HG02840 (cell line): ENCODE results near the gene LRRC4B.

Source experiments
- ATAC-seq: cut with Tn5 transposase; IDR thresholded peaks from one replicate; pipeline ENCODE4 v1.9.1; 2021; ENCODE audit warnings: mild to moderate bottlenecking, moderate library complexity, moderate number of reproducible peaks; ENCODE audit not compliant: unreplicated experiment, low FRiP score

LRRC4B gene

DNA sequence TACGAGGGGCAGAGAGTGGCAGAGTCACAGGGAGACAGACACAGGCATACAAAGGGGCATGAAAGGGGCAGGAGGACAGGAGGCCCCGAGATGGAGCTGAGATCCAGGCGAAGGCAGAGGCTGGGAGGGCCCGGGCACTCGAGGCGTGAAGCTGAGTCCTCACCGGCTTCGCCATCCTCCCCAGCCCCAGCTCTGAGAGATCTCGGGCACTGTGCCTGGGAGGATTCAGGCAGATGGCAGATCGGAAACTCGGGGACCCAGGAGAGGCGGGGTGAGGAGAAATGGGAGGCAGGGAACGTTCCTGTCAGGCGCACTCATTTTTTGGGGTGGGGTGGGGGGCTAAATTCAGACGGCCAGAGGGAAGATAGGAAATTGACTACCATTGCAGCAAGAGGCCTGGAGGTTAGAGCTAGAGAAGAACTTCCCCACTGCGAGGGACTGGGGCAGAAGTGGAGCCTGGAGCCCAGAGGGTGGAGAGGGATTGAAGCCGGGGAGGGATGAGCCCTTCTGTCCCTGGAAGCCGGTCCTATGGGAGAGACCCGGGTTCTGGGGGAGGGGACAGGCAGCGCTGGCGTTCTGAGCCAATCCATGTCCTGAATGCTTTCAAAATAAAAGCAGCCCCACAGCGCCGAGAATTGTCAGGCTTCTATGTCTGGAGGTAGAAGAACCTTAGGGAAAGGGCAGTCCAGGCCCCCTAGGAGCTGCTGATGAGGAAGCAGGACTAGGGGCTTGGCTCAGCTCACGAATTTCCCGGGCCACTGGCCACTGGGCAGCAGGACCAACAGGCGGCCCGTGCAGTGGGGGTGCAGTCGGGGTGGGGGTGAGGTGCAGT lies 12.6 kb downstream of the LRRC4B start:
- ATAC-seq, result no peak

DNA sequence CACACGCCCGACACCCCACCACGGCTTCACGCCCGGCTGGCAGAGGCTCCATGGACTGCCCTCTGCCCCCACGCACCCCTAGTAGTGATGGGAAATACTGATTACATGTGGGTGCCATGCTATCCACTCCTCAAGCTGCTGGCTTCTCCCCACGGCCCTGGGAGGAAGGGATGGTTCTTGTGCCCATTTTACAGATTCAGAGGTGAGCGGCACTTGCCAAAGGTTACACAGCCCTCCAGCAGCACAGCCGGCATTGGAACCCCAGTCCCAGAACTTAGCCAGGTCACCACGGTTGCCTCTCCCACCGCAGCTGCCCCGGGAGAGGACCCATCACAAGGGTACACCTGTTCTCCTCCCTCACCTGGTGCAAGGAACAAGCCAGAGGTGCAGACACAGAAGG lies 13.2 kb downstream of the LRRC4B start:
- no peak for ATAC-seq

DNA sequence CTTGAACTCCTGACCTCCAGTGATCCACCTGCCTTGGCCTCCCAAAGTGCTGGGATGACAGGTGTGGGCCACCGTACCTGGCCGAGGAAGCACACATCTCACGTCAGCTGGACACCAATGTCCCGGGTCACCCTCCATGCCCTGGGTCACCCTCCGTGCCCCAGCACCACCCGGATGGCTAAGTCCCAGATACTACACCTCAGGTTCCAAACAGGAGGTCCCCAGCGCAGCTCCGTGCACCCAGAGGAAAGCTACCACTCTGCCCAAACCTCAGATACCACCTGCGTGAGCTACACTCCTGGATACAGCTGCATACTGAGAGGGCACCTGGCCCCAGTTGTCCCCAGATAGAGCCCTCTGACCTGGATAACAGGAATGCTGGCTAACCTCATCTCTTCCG lies 14.0 kb downstream of the LRRC4B start:
- no peak for ATAC-seq

DNA sequence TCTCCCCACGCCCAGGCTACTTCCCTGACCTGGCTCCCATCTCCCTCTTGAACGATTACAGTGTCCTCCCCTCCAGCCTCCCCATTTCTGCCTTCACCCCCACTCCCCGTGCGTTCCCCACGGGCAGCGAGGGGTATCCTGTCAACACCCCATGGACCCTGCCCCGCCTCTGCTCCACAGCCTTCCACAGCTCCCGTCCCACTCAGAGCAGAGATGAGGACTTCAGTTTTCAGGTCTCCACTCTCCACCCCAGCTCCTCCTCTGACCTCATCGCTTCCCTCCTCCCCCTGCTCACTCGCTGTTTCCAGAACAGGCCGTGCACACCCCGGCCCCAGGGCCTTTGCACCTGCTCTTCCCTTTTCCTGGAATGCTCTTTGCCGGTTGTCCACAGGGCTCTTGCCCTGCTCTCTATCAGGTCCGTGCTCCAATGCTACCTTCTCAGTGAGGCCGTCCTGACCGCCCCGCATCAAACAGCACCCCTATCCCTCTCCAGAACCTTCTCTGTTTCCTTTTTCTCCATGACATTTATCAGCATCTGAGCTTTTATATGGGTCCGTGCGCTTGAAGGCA lies 15.0 kb downstream of the LRRC4B start:
- ATAC-seq, result no peak

DNA sequence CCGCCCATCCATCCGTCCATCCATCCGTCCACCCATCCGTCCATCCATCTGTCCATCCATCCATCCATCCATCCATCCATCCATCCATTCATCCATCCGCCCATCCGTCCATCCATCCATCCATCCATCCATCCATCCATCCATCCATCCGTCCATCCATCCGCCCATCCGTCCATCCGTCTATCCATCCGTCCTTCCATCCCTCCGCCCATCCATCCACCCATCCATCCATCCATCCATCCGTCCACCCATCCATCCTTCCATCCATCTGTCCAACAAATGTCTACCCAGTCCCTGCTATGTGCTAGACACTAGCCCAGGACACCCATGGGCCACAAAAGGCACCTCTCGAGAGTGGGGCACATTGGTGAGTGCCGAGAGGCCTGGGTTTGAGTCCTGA lies 15.7 kb downstream of the LRRC4B start:
- no peak for ATAC-seq

DNA sequence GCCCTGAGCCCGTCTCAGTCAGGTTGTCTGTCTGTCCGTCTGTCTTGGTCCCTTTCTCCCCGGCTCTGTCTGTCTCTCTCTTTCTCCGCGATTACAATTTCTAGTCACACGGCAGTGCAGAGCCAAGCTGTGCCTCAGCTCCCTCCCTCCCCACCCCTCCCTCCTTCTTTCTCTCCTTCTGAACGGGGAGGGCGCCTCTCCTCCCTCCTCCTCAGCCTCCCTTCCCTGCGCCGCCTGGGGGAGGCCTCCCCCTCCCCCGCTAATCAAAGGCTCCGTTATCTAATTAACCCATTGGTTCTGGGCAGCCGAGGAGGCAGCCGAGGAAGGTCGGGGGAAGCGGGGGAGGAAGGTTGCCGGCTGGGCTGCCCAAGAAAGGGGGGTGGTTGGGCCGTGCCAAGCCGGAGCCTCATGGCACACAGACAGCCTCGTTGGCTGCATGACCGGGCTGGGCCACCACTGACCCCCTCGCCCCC lies 16.5 kb downstream of the LRRC4B start:
- ATAC-seq, result no peak

DNA sequence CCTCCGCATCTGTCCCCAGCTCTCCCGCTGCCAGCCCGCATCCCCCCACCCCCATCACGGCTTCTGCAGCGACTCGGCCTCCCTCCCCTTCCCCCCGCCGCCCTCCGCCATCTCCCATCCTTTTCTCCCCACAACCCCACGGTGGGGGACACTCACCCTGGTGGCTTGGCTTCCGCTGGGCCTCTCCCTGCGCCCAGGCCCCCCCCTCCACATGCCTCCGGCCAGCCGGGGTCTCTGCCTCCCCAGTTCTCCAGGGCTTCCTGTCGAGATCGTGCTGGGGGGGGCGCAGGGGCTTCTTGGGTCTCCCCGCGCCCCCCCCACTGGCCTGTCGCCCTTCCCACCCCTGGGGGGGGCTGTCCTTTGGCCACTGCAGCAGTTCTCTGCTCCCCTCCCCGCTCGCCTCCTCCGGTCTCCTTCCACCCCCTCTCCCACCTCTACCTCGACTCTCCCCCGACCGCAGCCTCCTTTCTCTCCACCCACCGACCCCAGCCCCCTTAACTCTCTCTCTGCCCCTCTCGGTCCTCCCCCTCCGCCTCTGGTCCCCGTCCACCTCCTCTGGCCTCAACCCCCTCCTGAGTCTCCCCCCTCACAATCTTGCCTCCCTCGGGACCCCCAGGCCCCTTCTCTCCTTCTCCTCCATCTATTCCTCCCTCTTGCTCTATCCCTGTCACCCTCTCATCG lies 17.1 kb downstream of the LRRC4B start:
- no peak for ATAC-seq

DNA sequence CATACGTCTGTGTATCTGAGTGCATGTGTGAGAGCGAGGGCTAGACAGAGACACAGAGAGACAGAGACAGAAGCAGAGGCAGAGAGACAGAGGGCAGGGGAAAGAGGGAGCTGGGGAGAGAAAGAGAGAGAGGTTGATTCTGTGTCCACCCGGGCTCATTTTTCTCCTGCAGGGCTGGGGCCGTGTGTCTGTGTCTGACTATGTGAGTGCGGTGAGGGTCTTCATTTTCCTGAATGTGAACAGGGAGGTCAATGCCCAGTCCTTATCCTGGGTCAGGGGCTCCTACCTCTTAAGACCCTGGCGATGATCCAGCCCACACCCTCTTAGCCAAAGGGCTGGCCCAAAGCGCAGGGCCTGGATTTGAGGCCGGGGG lies 17.7 kb downstream of the LRRC4B start:
- ATAC-seq, result no peak

DNA sequence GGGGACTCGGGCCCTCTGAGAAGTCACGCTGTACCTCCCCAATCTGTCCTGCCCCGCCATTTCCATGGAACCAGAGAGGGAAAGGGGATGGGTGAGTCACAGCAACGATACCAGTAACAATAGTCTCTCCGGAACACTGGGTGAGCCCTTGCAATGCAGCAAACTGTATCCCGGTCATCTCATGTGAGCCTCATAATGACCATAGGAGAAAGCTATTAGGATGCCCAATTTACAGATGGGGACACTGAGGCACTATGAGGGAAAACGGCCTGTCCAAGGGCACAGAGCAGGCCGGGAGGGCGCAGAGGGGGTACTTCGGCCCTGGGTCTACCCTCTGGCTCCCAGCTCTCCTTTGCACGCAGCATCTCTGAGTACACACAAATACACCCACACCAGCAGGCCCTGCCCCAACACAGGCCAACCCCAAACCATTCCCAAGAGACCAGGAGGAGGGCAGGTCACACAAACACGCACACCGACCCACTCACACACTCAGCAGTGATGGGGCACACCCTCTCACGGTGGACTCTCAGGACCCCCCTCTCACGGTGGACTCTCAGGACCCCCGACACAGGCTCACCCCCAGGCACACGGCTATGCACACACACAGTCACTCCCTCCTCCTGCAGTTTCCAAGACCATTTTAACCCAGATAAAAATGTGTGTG lies 18.2 kb downstream of the LRRC4B start:
- ATAC-seq, result no peak

DNA sequence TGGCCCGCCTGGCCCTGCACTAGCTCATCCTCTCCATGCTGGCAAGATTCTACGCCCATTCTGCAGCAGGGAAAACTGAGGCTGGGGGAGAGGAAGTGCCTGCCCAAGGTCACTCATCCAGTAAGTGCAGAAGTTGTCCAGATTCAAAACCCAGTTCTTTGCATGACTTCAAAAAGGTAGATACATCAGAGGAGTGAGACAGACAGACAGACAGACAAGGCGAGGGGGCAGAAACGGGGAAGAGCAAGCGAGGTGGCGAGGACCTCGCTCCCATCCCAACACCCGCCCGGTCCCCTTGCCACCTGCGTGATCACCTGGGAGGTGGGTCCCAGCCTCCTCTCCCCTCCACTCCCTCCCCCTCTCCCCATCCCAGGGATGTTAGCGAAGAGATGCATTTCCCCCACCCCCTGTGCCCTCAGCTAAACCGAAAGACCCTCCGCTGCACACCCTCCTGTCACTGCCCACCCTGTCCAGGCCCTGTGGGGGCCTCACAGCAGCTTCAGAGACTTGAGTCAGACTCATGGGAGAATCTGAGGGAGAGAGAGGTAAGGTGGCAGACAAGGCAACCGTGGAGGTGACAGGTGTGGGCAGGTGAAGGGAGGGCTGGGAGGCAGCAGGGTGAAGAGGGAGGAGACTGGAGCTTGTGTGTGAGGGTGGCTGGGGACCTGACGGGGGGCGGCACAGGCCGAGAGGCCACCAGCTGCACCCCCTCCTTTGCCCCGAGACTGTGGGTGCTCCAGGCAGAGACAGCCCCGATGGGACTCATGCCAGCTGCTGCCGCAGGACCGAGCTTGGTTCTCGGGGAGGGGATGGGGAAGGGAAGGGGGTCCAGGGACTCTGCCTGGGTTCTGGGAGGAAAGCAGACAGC lies 18.9 kb downstream of the LRRC4B start:
- no peak for ATAC-seq

DNA sequence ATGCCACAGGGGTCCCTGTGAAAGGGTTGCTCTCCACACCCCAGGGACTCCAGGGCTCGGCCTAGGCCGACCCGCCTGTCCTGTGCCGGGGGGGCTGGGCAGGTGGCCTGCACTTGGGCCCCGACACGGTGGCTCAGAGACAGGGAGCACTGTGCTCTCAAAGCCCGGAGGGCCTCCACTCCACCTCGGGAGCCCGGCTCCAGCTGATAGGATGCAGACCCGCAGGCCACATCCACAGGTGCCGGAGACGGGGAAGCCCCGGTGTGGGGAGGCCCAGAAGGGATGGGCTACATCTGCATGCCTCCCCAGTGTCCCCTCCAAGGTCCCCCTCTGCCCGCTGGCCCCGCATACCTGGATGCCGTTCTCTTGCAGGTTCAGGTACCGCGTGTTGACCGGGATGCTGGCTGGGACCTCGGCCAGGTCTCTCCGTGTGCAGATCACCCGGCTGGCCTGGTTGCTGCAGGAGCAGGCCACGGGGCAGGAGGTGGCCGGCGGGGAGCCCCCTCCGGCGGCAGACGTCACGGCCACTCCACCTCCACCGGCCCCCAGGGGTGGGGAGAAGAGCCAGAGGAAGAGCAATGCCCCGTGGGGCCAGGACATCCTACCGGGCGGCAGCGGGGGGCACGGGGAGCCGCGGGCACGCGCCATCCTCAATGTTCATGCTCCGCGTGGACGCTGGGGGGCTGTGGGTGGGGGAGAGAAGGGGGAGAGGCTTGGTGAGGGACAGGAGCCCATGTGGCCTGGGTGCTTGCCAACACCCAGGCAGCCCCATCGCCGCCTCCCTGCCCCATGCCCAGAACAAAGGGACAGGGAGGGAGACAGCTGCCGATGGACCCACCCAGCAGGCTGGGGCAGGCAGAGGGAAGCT lies 19.8 kb downstream of the LRRC4B start:
- no peak for ATAC-seq

DNA sequence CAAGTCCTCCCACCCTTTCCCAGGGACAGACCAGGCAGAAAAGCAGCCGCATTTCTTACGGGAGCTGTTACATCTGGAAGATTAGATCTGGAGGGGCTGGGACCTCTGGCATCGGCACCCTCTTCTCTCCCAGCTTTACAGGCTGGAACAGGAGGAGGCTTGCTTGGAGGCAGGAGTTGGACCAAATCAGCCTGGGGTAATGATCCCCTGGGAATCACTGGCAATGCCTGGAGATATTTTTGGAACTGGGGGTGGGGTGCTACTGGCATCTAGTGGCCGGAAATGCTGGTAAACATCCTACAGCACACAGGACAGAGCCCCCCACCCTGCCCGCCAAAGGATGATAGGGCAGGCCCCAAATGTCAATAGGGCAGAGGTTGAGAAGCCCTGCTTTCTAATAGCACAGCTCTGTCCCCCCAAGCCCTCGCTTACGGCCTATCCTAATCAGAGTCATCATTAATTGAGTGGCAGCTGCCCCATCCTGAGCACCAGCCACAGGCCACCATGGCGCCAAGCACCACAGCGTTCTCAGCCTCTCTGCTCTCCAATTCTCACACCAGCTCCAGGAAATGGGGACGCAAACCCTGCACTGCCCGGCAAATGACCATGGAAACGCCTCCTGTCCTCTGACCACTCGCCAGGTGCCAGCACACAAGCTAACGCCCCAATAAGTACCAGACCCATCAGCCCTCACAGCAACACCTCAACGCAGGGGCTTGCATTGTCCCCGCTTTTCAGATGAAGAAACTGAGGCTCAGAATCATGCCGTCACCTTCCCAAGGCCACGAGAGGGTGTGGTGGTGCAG lies 20.6 kb downstream of the LRRC4B start:
- ATAC-seq, result no peak

DNA sequence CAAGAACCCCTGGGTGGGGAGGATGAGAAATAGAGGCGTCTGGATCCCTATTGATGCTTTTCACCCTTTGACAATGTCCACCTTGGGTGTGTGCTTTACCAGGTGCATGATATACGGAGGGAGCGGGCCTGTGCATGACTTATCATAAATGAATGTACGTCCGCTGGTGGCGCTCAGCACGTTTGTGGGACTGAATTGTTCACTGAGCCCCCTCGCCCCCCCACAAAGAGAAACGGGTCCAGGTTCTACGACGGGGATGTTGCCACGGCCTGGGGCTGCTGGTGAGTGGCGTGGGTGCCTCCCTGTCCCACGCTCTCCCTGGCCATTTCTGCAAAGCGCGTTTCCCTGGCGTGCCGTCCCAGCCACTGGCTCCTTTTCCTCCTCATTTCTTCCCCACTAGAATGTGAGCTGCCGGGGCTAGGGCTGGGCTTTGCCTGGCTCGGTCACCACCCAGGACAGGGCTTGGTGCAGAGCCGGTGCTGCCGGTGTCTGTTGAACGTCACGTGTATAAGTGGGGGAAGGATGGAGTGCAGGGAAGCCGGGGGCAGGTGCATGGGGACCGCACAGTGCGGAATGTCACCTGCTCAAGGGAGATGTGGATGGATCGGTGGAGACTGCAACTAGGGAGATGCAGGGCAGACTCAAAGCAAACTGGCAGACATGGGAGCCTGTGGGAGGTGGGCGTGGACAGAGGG lies 21.6 kb downstream of the LRRC4B start:
- ATAC-seq, result no peak

DNA sequence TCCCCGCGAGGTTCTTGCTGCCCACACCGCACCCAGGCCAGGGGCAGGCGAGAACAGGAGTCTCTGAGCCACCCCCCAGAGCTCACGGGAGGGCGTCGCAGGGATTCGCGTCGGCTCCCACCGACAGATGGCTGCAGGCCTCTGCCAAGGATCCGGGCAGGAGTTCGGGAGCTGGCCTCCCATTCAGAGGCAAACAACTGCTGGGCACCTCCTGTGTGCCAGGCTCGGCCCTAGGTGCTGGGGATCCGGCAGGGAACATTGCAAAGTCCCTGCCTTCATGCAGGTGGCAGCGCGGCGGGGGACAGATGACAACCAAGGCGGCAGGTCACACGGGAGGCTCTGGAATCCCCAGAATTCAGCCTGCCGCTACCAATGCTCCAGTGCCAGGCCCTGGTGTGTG lies 25.3 kb downstream of the LRRC4B start:
- no peak for ATAC-seq

DNA sequence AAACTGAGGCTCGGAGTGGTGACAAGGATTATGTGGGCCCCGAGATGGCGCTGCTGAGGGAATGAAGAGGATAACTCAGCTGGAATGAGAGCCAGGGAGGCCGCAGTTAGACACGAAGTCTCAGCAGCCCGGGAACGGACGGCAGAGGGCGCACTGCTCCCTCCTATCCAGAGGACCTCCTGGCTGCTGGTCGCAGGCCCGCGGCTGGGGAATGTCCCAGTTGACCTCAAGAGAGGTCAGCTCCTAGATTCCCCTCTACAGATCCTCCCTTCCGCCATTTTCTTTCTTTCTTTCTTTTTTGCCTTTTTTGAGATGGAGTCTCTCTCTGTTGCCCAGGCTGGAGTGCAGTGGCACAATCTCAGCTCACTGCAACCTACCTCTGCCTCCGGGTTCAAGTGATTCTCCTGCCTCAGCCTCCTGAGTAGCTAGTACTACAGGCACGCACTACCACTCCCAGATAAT lies 30.4 kb downstream of the LRRC4B start:
- ATAC-seq, result no peak

DNA sequence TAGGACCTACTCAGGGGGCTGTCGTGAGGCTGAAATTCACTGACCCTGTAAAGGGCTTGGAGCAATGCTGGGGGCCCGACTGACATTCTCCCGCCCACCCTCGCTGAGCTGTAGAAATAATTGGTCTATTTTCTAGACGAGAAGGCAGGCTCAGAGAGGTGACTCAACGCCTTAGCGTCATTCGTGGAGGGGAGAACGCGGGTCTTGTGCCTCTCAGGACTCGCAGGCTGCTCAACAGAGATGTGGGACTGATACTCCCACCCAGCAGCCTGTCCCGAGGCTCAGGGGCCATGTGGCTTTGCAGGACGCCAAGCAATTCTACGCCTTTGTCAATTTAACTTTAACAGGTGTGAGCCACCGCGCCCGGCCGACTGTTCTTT lies 30.9 kb downstream of the LRRC4B start:
- ATAC-seq, result no peak

DNA sequence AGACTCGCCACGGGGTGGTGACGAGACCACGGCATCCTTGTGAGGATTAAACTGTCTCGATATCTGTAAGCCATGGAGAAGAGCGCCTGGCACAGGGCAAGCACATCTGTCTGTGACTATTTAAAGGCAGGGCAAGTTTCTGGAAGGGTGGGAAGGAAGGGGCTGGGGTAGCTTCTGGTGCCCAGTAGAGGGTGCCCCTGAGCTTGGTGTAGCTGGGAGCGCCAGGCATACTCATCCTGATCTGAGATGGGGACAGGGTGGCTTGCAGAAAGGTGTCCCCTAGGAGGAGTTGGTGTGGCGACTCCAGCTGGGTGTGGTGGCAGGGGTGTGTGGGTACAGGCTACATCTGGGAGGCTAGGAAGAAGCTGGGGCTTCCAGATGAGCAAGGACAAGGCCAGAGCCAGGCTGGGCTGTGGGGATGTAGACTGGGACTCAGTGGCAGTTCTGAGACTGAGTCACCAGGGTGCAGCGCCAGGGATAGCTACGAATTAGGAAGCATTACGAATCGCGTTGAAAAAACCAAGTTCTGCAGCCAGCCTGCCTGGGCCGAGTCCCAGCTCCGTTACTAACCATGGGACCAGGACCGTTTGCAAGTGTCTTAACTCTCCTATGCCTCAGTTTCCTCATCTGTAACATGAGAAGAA lies 31.5 kb downstream of the LRRC4B start:
- no peak for ATAC-seq
